ENCODE data around the gene P2RX5.
"Not testable (repeated sequence)": the region's sequence is repeated elsewhere in the genome, so short reads cannot be mapped to it uniquely, and the experiment has no call there.

The P2RX5 gene

GRCh38 chr17:3712811-3713463 lies 17.0 kb upstream of the P2RX5 start:
- no peak for DNase-seq (ENCODE audit: low spot score)

GRCh38 chr17:3710951-3711383 lies 15.0 kb upstream of the P2RX5 start:
- no peak for DNase-seq (ENCODE audit: low spot score)

GRCh38 chr17:3708366-3708765 lies 12.4 kb upstream of the P2RX5 start:
- DNase-seq (ENCODE audit: low spot score) = no peak

GRCh38 chr17:3705718-3705984 lies 9.7 kb upstream of the P2RX5 start:
- DNase-seq (ENCODE audit: low spot score) = not testable (repeated sequence)

GRCh38 chr17:3704931-3705717 lies 9.2 kb upstream of the P2RX5 start:
- no peak for DNase-seq (ENCODE audit: low spot score)

GRCh38 chr17:3702041-3702539 lies 6.1 kb upstream of the P2RX5 start:
- DNase-seq (ENCODE audit: low spot score) = not testable (repeated sequence)

- DNase-seq (ENCODE audit: low spot score) = no peak
Measured at GRCh38 chr17:3699951-3700350, 4.0 kb upstream of the P2RX5 start.

GRCh38 chr17:3698139-3698538 lies 2.2 kb upstream of the P2RX5 start:
- DNase-seq (ENCODE audit: low spot score) = no peak

GRCh38 chr17:3697103-3697476 lies 1.1 kb upstream of the P2RX5 start:
- no peak for DNase-seq (ENCODE audit: low spot score)

- no peak for DNase-seq (ENCODE audit: low spot score)
Measured at GRCh38 chr17:3695129-3695722, 729 bp downstream of the P2RX5 start.

GRCh38 chr17:3693829-3694231 lies 2.1 kb downstream of the P2RX5 start:
- no peak for DNase-seq (ENCODE audit: low spot score)

- DNase-seq (ENCODE audit: low spot score) = no peak
Measured at GRCh38 chr17:3693141-3693540, 2.8 kb downstream of the P2RX5 start.

GRCh38 chr17:3692346-3692745 lies 3.6 kb downstream of the P2RX5 start:
- DNase-seq (ENCODE audit: low spot score) = no peak

GRCh38 chr17:3691617-3692067 lies 4.3 kb downstream of the P2RX5 start:
- DNase-seq (ENCODE audit: low spot score) = no peak

GRCh38 chr17:3690094-3690715 lies 5.8 kb downstream of the P2RX5 start:
- no peak for DNase-seq (ENCODE audit: low spot score)

GRCh38 chr17:3689262-3690093 lies 6.5 kb downstream of the P2RX5 start:
- no peak for DNase-seq (ENCODE audit: low spot score)

- DNase-seq (ENCODE audit: low spot score) = no peak
Measured at GRCh38 chr17:3688852-3689261, 7.1 kb downstream of the P2RX5 start.

- DNase-seq (ENCODE audit: low spot score) = no peak
Measured at GRCh38 chr17:3688027-3688553, 7.9 kb downstream of the P2RX5 start.

- DNase-seq (ENCODE audit: low spot score) = no peak
Measured at GRCh38 chr17:3685174-3685573, 10.8 kb downstream of the P2RX5 start.

- DNase-seq (ENCODE audit: low spot score) = no peak
Measured at GRCh38 chr17:3683054-3683511, 12.9 kb downstream of the P2RX5 start.

- DNase-seq (ENCODE audit: low spot score) = no peak
Measured at GRCh38 chr17:3682033-3682432, 13.9 kb downstream of the P2RX5 start.

Data from left forelimb (tissue), 1 donor.